ENCODE measurements around the gene ABHD12. TPM values are rescaled to one million over a fixed set of nuclear protein-coding genes. Genes with fewer than 3 reads are reported as not detected.

Gene ABHD12
- 10 to 100 TPM; 27.3 to 27.6 TPM for total RNA-seq
- polyA plus RNA-seq: 35.0 TPM

DNA sequence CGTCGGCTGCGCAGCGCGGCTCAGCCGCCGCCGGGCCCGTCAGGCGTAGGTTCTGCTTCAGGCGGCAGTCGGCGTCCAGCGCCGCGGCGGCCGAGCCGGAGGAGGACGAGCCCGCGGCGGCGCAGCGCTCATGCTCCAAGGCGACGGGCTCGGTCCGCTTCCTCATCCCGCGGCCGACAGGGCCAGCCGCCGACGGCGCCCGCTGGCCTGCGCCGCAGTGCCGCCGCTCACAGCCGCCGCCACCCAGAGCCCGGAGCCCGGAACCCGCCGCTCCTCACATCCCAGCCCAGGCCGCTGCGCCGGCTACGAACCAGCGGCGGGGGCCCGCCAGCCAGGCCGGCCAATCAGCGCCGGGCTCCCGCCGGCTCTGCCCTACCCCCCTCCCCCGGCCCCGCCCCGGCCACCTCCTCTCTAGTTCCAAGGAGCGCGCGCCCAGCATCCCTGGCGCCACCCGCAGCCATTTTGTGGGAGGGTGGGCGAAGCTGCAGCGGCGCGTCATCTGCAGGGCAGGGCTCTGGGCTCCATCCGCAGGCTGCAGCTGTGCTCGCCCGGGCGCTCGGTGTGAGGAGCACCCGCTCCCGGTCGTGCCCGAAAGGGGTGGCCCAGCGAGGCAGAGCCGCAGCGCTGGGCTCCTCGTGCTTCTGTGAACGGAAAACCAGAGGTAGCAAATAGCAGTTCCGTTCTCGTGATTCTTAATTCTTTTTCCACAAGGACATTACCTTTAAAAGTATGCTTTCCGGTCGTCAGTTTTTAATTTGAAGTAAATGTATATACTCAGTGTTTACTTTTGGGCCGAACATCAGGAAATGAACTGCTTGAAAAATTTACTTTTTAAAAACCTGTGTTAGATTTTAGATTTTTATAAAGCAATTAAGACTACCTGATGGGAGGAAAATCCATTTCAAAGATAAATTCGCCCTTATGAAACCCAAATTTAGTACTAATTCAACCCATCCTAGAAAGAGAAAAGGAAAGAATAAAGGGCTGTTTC is at the start of gene ABHD12:
TSS of gene ABHD12 (minus strand) at position 298 of the 991 bp plus-strand sequence. CDS start at position 166, 132 bp downstream.
- DNase-seq: peak; percentile 91 to 94 (median 91)
- ChIA-PET CTCF (no interaction called here), POLR2A (interaction anchor here (0.6 to 1.0 kb wide), 3 partner anchors 17 to 922 kb away, joined by 3 to 8 read pairs (median 7); partner anchors contain the start of genes GINS1 and PYGB)
- H3K36me3 ChIP-seq (ENCODE audit: insufficient read depth, low read length): no peaks in the 10 kb centered on the region
- peaks cover 0 to 1% of the 10 kb centered on the region in 2 donors for H3K27me3 Mint-ChIP-seq
- peak within 1 kb of the TSS; percentile 85 to 95 (median 87) for H3K4me3 Mint-ChIP-seq
- peaks cover 15 to 22% (median 19%) of the 10 kb centered on the region in 3 donors for H3K4me1 Mint-ChIP-seq
- peak within 1 kb of the TSS; percentile 80 to 92 (median 82) for H3K27ac Mint-ChIP-seq
- peaks cover 11% of the 10 kb centered on the region for H3K4me1 ChIP-seq (ENCODE audit: insufficient read depth, low read length)
- H3K27me3 ChIP-seq (ENCODE audit: insufficient read depth, low read length, poor library complexity, severe bottlenecking): no peaks in the 10 kb centered on the region
- H3K36me3 Mint-ChIP-seq: peaks cover 0 to 9% (median 6%) of the 10 kb centered on the region in 3 donors
- no peaks in the 10 kb centered on the region for H3K9me3 Mint-ChIP-seq
- no peaks in the 10 kb centered on the region for H3K9me3 ChIP-seq (ENCODE audit: low read length)
- H3K27ac ChIP-seq (ENCODE audit: low read depth, low read length): peak within 1 kb of the TSS; percentile 75
- H3K4me3 ChIP-seq (ENCODE audit: low read length): peak within 1 kb of the TSS; percentile 71

DNA sequence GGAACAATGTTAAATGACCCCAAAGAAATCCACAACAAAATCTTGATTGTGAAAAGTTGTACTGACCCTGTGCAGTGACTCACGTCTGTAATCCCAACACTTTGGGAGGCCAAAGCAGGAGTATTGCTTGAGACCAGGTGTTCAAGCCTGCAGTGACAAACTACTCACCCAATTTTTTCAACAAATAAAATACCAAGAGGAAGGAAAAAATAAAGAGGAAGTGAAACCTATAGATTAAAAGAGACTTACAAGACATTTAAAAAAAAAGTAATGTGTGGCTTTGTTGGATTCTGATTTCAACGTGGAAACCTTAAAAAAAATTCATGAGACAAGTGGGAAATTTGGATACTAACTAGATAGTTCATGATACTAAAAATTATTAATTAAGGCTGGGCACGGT is 48.7 kb upstream of the ABHD12 start:
- Histone ChIP-seq H3K4me1 (ENCODE audit: insufficient read depth, low read length) (no peaks in the 10 kb centered on the region), H3K9me3 (ENCODE audit: low read length) (no peaks in the 10 kb centered on the region), H3K36me3 (ENCODE audit: insufficient read depth, low read length) (no peaks in the 10 kb centered on the region), H3K4me3 (ENCODE audit: low read length) (no peak overlapping the region), H3K27ac (ENCODE audit: low read depth, low read length) (no peak overlapping the region), H3K27me3 (ENCODE audit: insufficient read depth, low read length, poor library complexity, severe bottlenecking) (no peaks in the 10 kb centered on the region)
- Mint-ChIP-seq H3K27me3 (no peaks in the 10 kb centered on the region), H3K4me3 (no peak overlapping the region), H3K36me3 (no peaks in the 10 kb centered on the region), H3K27ac (no peak overlapping the region), H3K9me3 (no peaks in the 10 kb centered on the region), H3K4me1 (no peaks in the 10 kb centered on the region)
- ChIA-PET CTCF (no interaction called here), POLR2A (no interaction called here)
- DNase-seq: no peak

DNA sequence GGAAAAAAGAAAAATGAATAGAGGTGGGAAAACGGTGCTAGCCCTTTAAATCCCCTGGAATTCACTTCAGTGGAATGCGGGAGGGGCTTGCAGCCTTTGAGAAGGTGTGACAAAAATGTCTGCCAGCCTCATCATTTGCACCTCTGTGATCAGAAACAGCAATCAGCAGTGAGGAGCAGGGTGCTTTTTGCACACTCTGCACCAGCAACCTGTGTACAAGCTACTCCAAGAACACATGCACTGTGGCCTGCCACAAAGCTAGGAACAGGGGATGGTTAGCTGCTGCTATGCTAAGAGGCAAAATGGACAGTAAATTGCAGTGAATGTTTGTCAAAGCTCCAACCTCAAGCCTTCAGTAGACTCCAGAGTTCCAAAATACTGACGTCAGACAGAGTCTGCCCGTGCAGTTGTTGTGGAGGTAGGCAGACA is 46.5 kb upstream of the ABHD12 start:
- Histone ChIP-seq H3K27me3 (ENCODE audit: insufficient read depth, low read length, poor library complexity, severe bottlenecking) (no peaks in the 10 kb centered on the region), H3K4me3 (ENCODE audit: low read length) (no peak overlapping the region), H3K36me3 (ENCODE audit: insufficient read depth, low read length) (no peaks in the 10 kb centered on the region), H3K4me1 (ENCODE audit: insufficient read depth, low read length) (no peaks in the 10 kb centered on the region), H3K27ac (ENCODE audit: low read depth, low read length) (no peak overlapping the region), H3K9me3 (ENCODE audit: low read length) (no peaks in the 10 kb centered on the region)
- no peaks in the 10 kb centered on the region for H3K4me1 Mint-ChIP-seq
- POLR2A ChIA-PET: no interaction called here
- no peaks in the 10 kb centered on the region for H3K27me3 Mint-ChIP-seq
- no peak overlapping the region for H3K4me3 Mint-ChIP-seq
- no peak overlapping the region for H3K27ac Mint-ChIP-seq
- DNase-seq: no peak
- CTCF ChIA-PET: no interaction called here
- H3K9me3 Mint-ChIP-seq: no peaks in the 10 kb centered on the region
- no peaks in the 10 kb centered on the region for H3K36me3 Mint-ChIP-seq

DNA sequence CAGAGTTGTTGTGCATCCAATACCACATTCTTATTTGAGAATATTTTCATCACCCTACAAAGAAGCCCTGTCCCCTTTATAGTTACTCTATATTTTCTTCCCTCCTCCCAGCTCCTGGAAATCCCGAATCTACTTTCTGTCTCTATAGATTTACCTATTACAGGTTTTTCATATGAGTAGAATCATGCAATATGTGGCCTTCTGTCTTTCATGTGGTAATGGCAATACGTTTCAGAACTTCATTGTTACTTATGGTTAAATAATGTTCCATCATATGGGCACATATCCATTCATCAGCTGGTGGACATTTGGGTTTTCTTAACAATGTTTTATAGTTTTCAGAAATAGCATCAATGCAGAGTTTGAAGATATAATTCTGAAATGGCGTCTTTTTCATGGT is 33.9 kb upstream of the ABHD12 start:
- CTCF ChIA-PET: no interaction called here
- Mint-ChIP-seq H3K4me3 (no peak overlapping the region), H3K4me1 (peaks cover 4 to 7% (median 4%) of the 10 kb centered on the region in 3 donors), H3K27me3 (no peaks in the 10 kb centered on the region), H3K36me3 (no peaks in the 10 kb centered on the region), H3K9me3 (no peaks in the 10 kb centered on the region), H3K27ac (no peak overlapping the region)
- no peak overlapping the region for H3K4me3 ChIP-seq (ENCODE audit: low read length)
- POLR2A ChIA-PET: no interaction called here
- no peak overlapping the region for H3K27ac ChIP-seq (ENCODE audit: low read depth, low read length)
- no peaks in the 10 kb centered on the region for H3K27me3 ChIP-seq (ENCODE audit: insufficient read depth, low read length, poor library complexity, severe bottlenecking)
- no peaks in the 10 kb centered on the region for H3K36me3 ChIP-seq (ENCODE audit: insufficient read depth, low read length)
- H3K4me1 ChIP-seq (ENCODE audit: insufficient read depth, low read length): no peaks in the 10 kb centered on the region
- DNase-seq: no peak
- no peaks in the 10 kb centered on the region for H3K9me3 ChIP-seq (ENCODE audit: low read length)

DNA sequence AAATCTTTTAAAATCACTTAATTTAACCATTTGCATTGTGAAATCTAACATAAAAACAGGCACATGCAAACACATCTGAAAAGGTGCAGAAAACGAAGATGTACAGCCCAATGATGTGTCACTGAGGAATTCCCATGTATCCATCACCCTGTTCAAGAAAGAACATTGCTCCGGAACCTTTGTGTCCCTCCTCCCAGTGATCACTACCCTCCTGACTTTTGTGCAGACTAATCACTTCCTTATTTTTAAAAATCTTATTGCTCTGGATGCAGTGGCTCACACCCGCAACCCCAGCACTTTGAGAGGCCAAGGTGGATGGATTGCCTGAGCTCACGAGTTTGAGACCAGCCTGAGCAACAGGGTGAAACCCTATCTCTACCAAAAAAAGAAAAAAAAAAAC is 31.4 kb upstream of the ABHD12 start:
- H3K4me1 ChIP-seq (ENCODE audit: insufficient read depth, low read length): no peaks in the 10 kb centered on the region
- H3K27ac ChIP-seq (ENCODE audit: low read depth, low read length): no peak overlapping the region
- Mint-ChIP-seq H3K27ac (no peak overlapping the region), H3K4me3 (no peak overlapping the region), H3K4me1 (peaks cover 4 to 7% (median 4%) of the 10 kb centered on the region in 3 donors), H3K9me3 (no peaks in the 10 kb centered on the region), H3K27me3 (no peaks in the 10 kb centered on the region), H3K36me3 (no peaks in the 10 kb centered on the region)
- no peaks in the 10 kb centered on the region for H3K27me3 ChIP-seq (ENCODE audit: insufficient read depth, low read length, poor library complexity, severe bottlenecking)
- H3K36me3 ChIP-seq (ENCODE audit: insufficient read depth, low read length): no peaks in the 10 kb centered on the region
- no peak for DNase-seq
- ChIA-PET CTCF (no interaction called here), POLR2A (interaction anchor here (0.5 kb wide), 1 partner anchor 21 kb away, joined by 6 read pairs; no protein-coding TSS in a partner anchor)
- H3K9me3 ChIP-seq (ENCODE audit: low read length): no peaks in the 10 kb centered on the region
- no peak overlapping the region for H3K4me3 ChIP-seq (ENCODE audit: low read length)

DNA sequence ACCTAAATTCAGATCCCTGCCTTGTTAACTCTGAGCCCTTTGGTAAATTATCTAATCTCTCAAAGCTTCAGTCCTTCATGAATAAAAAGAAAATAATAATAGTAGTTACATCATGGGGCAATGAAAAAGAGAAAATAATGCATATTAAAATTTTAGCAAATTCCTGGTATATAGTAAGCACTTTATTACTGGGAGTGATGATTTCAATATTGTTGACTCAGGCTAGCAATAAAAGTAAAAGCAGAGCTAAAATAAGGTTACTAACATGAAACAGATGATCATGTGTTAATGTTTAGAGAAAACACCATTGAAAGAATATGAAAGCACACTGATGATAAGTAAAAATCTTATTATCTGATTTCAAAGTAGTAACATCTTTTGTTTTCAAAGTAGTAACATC is 30.5 kb upstream of the ABHD12 start:
- no peaks in the 10 kb centered on the region for H3K9me3 Mint-ChIP-seq
- H3K4me1 Mint-ChIP-seq: peaks cover 3 to 5% (median 4%) of the 10 kb centered on the region in 3 donors
- Histone ChIP-seq H3K9me3 (ENCODE audit: low read length) (no peaks in the 10 kb centered on the region), H3K27ac (ENCODE audit: low read depth, low read length) (no peak overlapping the region), H3K27me3 (ENCODE audit: insufficient read depth, low read length, poor library complexity, severe bottlenecking) (no peaks in the 10 kb centered on the region), H3K4me1 (ENCODE audit: insufficient read depth, low read length) (no peaks in the 10 kb centered on the region), H3K36me3 (ENCODE audit: insufficient read depth, low read length) (no peaks in the 10 kb centered on the region), H3K4me3 (ENCODE audit: low read length) (no peak overlapping the region)
- ChIA-PET CTCF (no interaction called here), POLR2A (no interaction called here)
- no peak for DNase-seq
- H3K36me3 Mint-ChIP-seq: no peaks in the 10 kb centered on the region
- no peak overlapping the region for H3K4me3 Mint-ChIP-seq
- H3K27ac Mint-ChIP-seq: no peak overlapping the region
- H3K27me3 Mint-ChIP-seq: no peaks in the 10 kb centered on the region

DNA sequence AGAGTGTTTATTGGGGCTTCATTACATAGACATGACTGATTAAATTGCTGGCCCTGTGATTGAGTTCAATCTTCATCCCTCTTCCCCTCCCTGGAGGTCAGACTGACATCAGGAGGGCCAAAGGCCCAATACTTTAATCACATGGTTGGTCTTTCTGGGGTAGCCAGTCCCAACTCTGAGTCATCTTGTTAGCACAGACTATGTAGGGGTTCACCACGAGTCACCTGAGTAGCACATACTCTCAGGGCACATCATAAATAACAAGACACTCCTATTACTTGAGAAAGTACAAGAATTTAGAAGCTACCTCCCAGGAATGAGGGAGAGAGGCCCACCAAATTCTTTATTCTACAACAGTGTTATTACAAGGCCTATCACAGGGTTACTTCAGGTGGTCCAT is 28.1 kb upstream of the ABHD12 start:
- Mint-ChIP-seq H3K4me1 (no peaks in the 10 kb centered on the region), H3K27ac (no peak overlapping the region), H3K27me3 (no peaks in the 10 kb centered on the region), H3K36me3 (no peaks in the 10 kb centered on the region), H3K9me3 (no peaks in the 10 kb centered on the region), H3K4me3 (no peak overlapping the region)
- H3K4me1 ChIP-seq (ENCODE audit: insufficient read depth, low read length): no peaks in the 10 kb centered on the region
- H3K9me3 ChIP-seq (ENCODE audit: low read length): no peaks in the 10 kb centered on the region
- ChIA-PET POLR2A (no interaction called here), CTCF (interaction anchor here (1.0 kb wide), 1 partner anchor 122 kb away, joined by 3 read pairs; no protein-coding TSS in a partner anchor)
- DNase-seq: no peak
- no peaks in the 10 kb centered on the region for H3K36me3 ChIP-seq (ENCODE audit: insufficient read depth, low read length)
- H3K4me3 ChIP-seq (ENCODE audit: low read length): no peak overlapping the region
- no peaks in the 10 kb centered on the region for H3K27me3 ChIP-seq (ENCODE audit: insufficient read depth, low read length, poor library complexity, severe bottlenecking)
- H3K27ac ChIP-seq (ENCODE audit: low read depth, low read length): no peak overlapping the region

DNA sequence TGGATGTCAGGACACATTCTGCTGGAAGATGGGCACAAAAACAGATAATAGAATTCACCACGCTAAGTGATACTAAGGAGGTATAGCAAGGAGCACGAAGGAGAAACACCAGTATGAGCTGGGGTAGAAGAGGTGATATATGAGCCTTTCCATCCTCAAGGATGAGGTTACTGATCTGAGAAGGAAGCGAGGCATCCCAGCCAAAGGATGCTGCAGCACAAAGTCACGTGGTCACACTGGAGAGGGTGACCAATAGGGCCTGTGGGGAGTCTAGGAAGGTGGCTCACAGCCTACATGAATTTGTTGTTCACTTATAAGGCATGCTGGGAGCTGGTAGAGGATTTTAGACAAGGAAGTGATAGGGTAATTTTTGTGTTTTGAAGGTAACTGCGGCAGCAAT is 18.3 kb upstream of the ABHD12 start:
- Mint-ChIP-seq H3K36me3 (peaks cover 0 to 2% (median 0%) of the 10 kb centered on the region in 3 donors), H3K4me1 (peaks cover 11 to 22% (median 14%) of the 10 kb centered on the region in 3 donors), H3K4me3 (peak overlapping the region in 4 of 7 donors; percentile 0 to 75 (median 10)), H3K27ac (peak overlapping the region in 3 of 8 donors; percentile 3 to 37 (median 19)), H3K9me3 (peaks cover 0 to 7% (median 3%) of the 10 kb centered on the region in 5 donors), H3K27me3 (no peaks in the 10 kb centered on the region)
- ChIA-PET CTCF (interaction anchor here (1.5 to 2.8 kb wide), 2 partner anchors 110 to 114 kb away, joined by 5 to 11 read pairs; no protein-coding TSS in a partner anchor), POLR2A (no interaction called here)
- Histone ChIP-seq H3K9me3 (ENCODE audit: low read length) (no peaks in the 10 kb centered on the region), H3K27me3 (ENCODE audit: insufficient read depth, low read length, poor library complexity, severe bottlenecking) (no peaks in the 10 kb centered on the region), H3K27ac (ENCODE audit: low read depth, low read length) (no peak overlapping the region), H3K4me3 (ENCODE audit: low read length) (no peak overlapping the region), H3K36me3 (ENCODE audit: insufficient read depth, low read length) (no peaks in the 10 kb centered on the region), H3K4me1 (ENCODE audit: insufficient read depth, low read length) (peaks cover 11% of the 10 kb centered on the region)
- no peak for DNase-seq

Measured in CD8-positive, alpha-beta memory T cell (primary cell).